Ovary (tissue), 9 donors: ENCODE data around the gene PLXNA2. TPM values are rescaled to one million over a fixed set of nuclear protein-coding genes. Genes with fewer than 3 reads are reported as not detected.

Source experiments
- DNase-seq, 5 donors: peaks; one replicate each; pipeline ENCODE4 v3.0.0-alpha.2; 2019 to 2020
- H3K27ac ChIP-seq, 2 donors: fragments of 200-600 bp; one replicate each; pipeline versions ENCODE4 v1.5.1 to v1.8.0; 2019 to 2022
- H3K27me3 ChIP-seq: fragments of 200-600 bp; one replicate; pipeline ENCODE4 v1.8.0; 2022
- H3K36me3 ChIP-seq: fragments of 200-600 bp; sonication (generic); one replicate; pipeline ENCODE4 v1.5.1; 2019
- H3K4me1 ChIP-seq: one replicate; pipeline ENCODE4 v1.8.1; 2013; ENCODE audit warnings: mild to moderate bottlenecking, moderate library complexity; ENCODE audit not compliant: insufficient read depth
- H3K4me3 ChIP-seq: fragments of 200-600 bp; sonication (generic); one replicate; pipeline ENCODE4 v1.5.1; 2017
- H3K9me3 ChIP-seq, 2 donors: fragments of 200-600 bp in 1 of 2; sonication (generic) in 1 of 2; one replicate each; pipeline versions ENCODE4 v1.5.1 to v1.8.1; 2013 to 2019; ENCODE audit warnings: mild to moderate bottlenecking in 1 of 2, moderate library complexity in 1 of 2
- EP300 ChIP-seq: sonication (generic); formaldehyde crosslinking; IDR thresholded peaks from one replicate; pipeline ENCODE4 v1.6.1; 2017; ENCODE audit warnings: antibody characterized with exemption
- POLR2A ChIP-seq: fragments of 450-650 bp; IDR thresholded peaks from one replicate; pipeline ENCODE4 v1.6.1; 2017; ENCODE audit warnings: antibody characterized with exemption, mild to moderate bottlenecking, moderate library complexity
- WGBS, 3 donors: extraction: QIAGEN DNeasy Blood & Tissue Kit in 1 of 3; methylation state at CpG; one replicate each; pipeline versions ENCODE4 v1.1.5 to v1.1.7; 2013 to 2017; 5-methylcytosine and 5-hydroxymethylcytosine counted together
- intact Hi-C, 4 donors: fragments of 100-400 bp; cut with DNase I; formaldehyde crosslinking; loops; one replicate each; pipeline versions ENCODE4 v1.11.0 to v1.15.1; 2022 to 2023
- polyA plus RNA-seq, 2 donors: library from polyadenylated mRNA; stranded (reverse); fragments of 200-250 nt in 1 of 2; fragments of 350-450 nt in 1 of 2; fragmentation: Illumina TruSeq in 1 of 2; extraction: RNeasy Lipid Tissue Mini Kit (QIAGEN cat#74804) in 1 of 2; gene quantifications; one replicate each; pipeline ENCODE4 v1.2.3, GENCODE V29; 2013 to 2014
- total RNA-seq, 7 donors: library from RNA; depleted of rRNA in 2 of 7; stranded (reverse); fragments of >200 nt in 2 of 7; fragmentation: NEBNext Ultra II Directional in 3 of 7; extraction: Animal tissue kit (Norgen Biotek cat#: 25700) in 3 of 7; gene quantifications; one replicate each; pipeline versions ENCODE4 v1.1.0 to v1.2.4, GENCODE V29; 2016 to 2023
- TF ChIP-seq, protein P1 (sequence below), 3 donors: fragments of 450-650 bp in 2 of 3; fragments of 200-600 bp in 1 of 3; IDR thresholded peaks; one replicate each; pipeline versions ENCODE4 v1.5.1 to v1.8.0; 2016 to 2022; ENCODE audit warnings: antibody characterized with exemption in 3 of 3, mild to moderate bottlenecking in 1 of 3
- donor health status: DM: no; HTN: no; CAD: no; lungs with moderate emphysema.
- donor health status: DM: no; HTN: no; CAD: no.
- donor health status: Bipolar disorder and iron deficiency.
- donor health status: DM: yes; HTN: yes; CAD: no.
- donor health status: DM: no; HTN: no; CAD: no.
- donor health status: DM: yes; HTN: yes; CAD: no.

The PLXNA2 gene
- total and polyA plus RNA-seq, 9 donors: 10.7 to 71.5 (median 44.0) TPM

GRCh38 chr1:208121813-208122364 lies 122.3 kb downstream of the PLXNA2 start:
- H3K4me1 ChIP-seq: no peaks in the 10 kb centered on the region
- no peaks in the 10 kb centered on the region for H3K9me3 ChIP-seq
- H3K36me3 ChIP-seq: no peaks in the 10 kb centered on the region
- TF ChIP-seq, protein P1, sequence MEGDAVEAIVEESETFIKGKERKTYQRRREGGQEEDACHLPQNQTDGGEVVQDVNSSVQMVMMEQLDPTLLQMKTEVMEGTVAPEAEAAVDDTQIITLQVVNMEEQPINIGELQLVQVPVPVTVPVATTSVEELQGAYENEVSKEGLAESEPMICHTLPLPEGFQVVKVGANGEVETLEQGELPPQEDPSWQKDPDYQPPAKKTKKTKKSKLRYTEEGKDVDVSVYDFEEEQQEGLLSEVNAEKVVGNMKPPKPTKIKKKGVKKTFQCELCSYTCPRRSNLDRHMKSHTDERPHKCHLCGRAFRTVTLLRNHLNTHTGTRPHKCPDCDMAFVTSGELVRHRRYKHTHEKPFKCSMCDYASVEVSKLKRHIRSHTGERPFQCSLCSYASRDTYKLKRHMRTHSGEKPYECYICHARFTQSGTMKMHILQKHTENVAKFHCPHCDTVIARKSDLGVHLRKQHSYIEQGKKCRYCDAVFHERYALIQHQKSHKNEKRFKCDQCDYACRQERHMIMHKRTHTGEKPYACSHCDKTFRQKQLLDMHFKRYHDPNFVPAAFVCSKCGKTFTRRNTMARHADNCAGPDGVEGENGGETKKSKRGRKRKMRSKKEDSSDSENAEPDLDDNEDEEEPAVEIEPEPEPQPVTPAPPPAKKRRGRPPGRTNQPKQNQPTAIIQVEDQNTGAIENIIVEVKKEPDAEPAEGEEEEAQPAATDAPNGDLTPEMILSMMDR (IDR thresholded peaks at IDR 0.05): no peak
- TF ChIP-seq EP300 (no peak), POLR2A (no peak)
- no peak overlapping the region for H3K4me3 ChIP-seq
- 92 to 96% (median 95%) methylated on average over 3 of the region's 3 CpGs for WGBS, 3 donors
- no peak overlapping the region for H3K27ac ChIP-seq
- DNase-seq: no peak
- H3K27me3 ChIP-seq: no peaks in the 10 kb centered on the region
- intact Hi-C loops: no loop called here

DNA sequence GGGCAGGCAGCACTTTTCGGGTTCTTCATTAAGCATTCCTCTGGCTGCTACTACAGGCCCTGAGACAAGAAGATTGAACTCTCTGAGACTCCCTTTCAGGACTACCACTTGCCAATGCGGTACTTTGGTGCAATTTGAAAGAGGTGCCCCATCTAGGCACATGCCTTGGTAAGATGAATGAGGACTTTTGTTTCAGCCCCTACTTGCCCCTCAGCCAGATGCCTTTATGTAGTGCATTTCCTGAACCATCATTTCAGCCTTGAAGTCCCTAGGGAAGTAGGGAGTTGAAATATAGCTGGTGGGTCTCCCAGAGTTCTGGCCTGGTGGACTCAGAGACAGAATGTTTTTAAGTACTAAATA lies 123.8 kb downstream of the PLXNA2 start:
- Histone ChIP-seq H3K9me3 (no peaks in the 10 kb centered on the region), H3K27me3 (no peaks in the 10 kb centered on the region), H3K4me3 (no peak overlapping the region), H3K27ac (no peak overlapping the region), H3K36me3 (no peaks in the 10 kb centered on the region), H3K4me1 (no peaks in the 10 kb centered on the region)
- no peak for TF ChIP-seq POLR2A
- TF ChIP-seq, protein P1 (IDR thresholded peaks at IDR 0.05): no peak
- TF ChIP-seq EP300: no peak
- intact Hi-C loops: no loop called here
- 88 to 89% (median 89%) methylated on average over 2 of the region's 2 CpGs for WGBS, 3 donors
- DNase-seq: no peak

- no peaks in the 10 kb centered on the region for H3K9me3 ChIP-seq
- H3K27me3 ChIP-seq: no peaks in the 10 kb centered on the region
- H3K27ac ChIP-seq: no peak overlapping the region
- intact Hi-C loops: no loop called here
- no peaks in the 10 kb centered on the region for H3K36me3 ChIP-seq
- 82 to 89% (median 88%) methylated on average over 12 of the region's 12 CpGs for WGBS, 3 donors
- DNase-seq: no peak
- no peaks in the 10 kb centered on the region for H3K4me1 ChIP-seq
- TF ChIP-seq, protein P1 (IDR thresholded peaks at IDR 0.05): no peak
- TF ChIP-seq POLR2A: no peak
- TF ChIP-seq EP300: no peak
- H3K4me3 ChIP-seq: no peak overlapping the region
Observed at GRCh38 chr1:208118841-208119606, 125.2 kb downstream of the PLXNA2 start.

GRCh38 chr1:208118306-208118705 lies 125.9 kb downstream of the PLXNA2 start:
- DNase-seq: no peak
- 61 to 84% (median 79%) methylated on average over 5 of the region's 5 CpGs for WGBS, 3 donors
- intact Hi-C loops: no loop called here
- no peak overlapping the region for H3K4me3 ChIP-seq
- no peaks in the 10 kb centered on the region for H3K4me1 ChIP-seq
- H3K27me3 ChIP-seq: no peaks in the 10 kb centered on the region
- H3K27ac ChIP-seq: no peak overlapping the region
- H3K9me3 ChIP-seq: no peaks in the 10 kb centered on the region
- no peak for TF ChIP-seq POLR2A
- no peaks in the 10 kb centered on the region for H3K36me3 ChIP-seq

DNA sequence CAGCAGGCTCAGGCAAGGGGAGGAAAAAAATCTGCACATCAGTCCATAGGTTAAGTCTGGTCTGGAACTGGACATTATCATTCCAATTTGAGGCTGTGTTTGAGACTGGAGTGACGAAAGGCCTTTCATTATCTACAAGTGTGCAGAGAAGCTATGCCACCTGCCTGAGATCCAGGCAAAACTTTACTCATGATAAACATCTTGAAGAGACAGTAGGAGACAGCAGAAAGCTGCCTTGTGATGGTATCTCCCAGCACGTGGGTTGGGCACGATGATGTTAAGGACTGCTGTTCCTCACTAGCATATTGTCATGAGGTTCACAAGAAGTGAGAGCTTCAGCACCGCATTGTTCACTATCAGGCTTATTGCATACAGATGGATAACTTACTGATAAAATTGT lies 126.4 kb downstream of the PLXNA2 start:
- TF ChIP-seq, protein P1 (IDR thresholded peaks at IDR 0.05): no peak
- no peak for TF ChIP-seq EP300
- TF ChIP-seq POLR2A: no peak
- Histone ChIP-seq H3K4me1 (no peaks in the 10 kb centered on the region), H3K36me3 (no peaks in the 10 kb centered on the region), H3K4me3 (no peak overlapping the region), H3K27me3 (no peaks in the 10 kb centered on the region), H3K9me3 (no peaks in the 10 kb centered on the region), H3K27ac (no peak overlapping the region)
- no peak for DNase-seq
- intact Hi-C loops: no loop called here
- 85 to 95% (median 92%) methylated on average over 4 of the region's 4 CpGs for WGBS, 3 donors
